GM12878 (cell line): Measurements from ENCODE around the gene KCNRG. TPM values are rescaled to one million over a fixed set of nuclear protein-coding genes. Genes with fewer than 3 reads are reported as not detected.

Experiments used
- ATAC-seq: fragments of 200-7000 bp; cut with Tn5 transposase; 3 replicates; pipeline ENCODE4 v1.9.1; 2020; ENCODE audit warnings: mild to moderate bottlenecking, moderate library complexity
- BruUV-seq: library from RNA; stranded (reverse); fragments of 400-500 nt; replicated peaks from 2 replicates; lab custom pipeline; 2021; lab: Mats Ljungman, UMichigan
- CTCF ChIA-PET: fragments of 300-600 bp; sonication (Branson Sonifier 250); formaldehyde crosslinking; extraction: SDS; loops from one replicate; lab custom pipeline; 2021; ENCODE audit warnings: inconsistent platforms; lab: Yijun Ruan, JAX
- POLR2A ChIA-PET: fragments of 350-600 bp; formaldehyde crosslinking; extraction: SDS; loops from one replicate; lab custom pipeline; 2021; ENCODE audit warnings: inconsistent platforms; lab: Charles Lee
- RAD21 ChIA-PET: fragments of 300-600 bp; sonication (Branson Sonifier 250); formaldehyde crosslinking; loops from one replicate; lab custom pipeline; 2023; ENCODE audit warnings: antibody characterized with exemption; ENCODE audit not compliant: unreplicated experiment; lab: Charles Lee
- SMC1A ChIA-PET: fragments of 300-600 bp; sonication (Branson Sonifier 250); formaldehyde crosslinking; loops from one replicate; lab custom pipeline; 2023; ENCODE audit not compliant: unreplicated experiment, uncharacterized antibody; lab: Charles Lee
- DNase-seq: peaks from one replicate; pipeline ENCODE4 v3.0.0-alpha.2; 2011; ENCODE audit warnings: low read depth, low spot score
- FAIRE-seq: peaks from 3 replicates; lab custom pipeline; 2011; peaks lifted over from hg19 to GRCh38; lab: Jason Lieb, UNC
- H2AFZ ChIP-seq: 2 replicates; pipeline ENCODE4 v1.6.0; 2011; ENCODE audit warnings: low read depth, low read length, control low read depth; ENCODE audit not compliant: control insufficient read depth
- H3K27ac ChIP-seq: 2 replicates; pipeline ENCODE4 v1.5.1; 2011; ENCODE audit warnings: control low read depth; ENCODE audit not compliant: control insufficient read depth, insufficient read depth
- H3K27me3 ChIP-seq, 2 experiments: replicated peaks in 1 of 2; 2 replicates each; pipeline versions ENCODE4 v1.6.0 to v1.6.1; 2011; ENCODE audit warnings: low read length in 1 of 2; ENCODE audit not compliant: control insufficient read depth in 2 of 2, insufficient read depth in 2 of 2
- H3K36me3 ChIP-seq, 2 experiments: 2 replicates each; pipeline ENCODE4 v1.5.1; 2011; ENCODE audit warnings: low read length in 1 of 2; ENCODE audit not compliant: control insufficient read depth in 2 of 2, insufficient read depth in 2 of 2
- H3K4me1 ChIP-seq: 2 replicates; pipeline ENCODE4 v1.6.1; 2011; ENCODE audit warnings: mild to moderate bottlenecking, low read length, moderate library complexity, mixed read lengths; ENCODE audit not compliant: control insufficient read depth, insufficient read depth
- H3K4me2 ChIP-seq: 2 replicates; pipeline ENCODE4 v1.6.0; 2011; ENCODE audit warnings: control low read depth; ENCODE audit not compliant: control insufficient read depth, insufficient read depth
- H3K4me3 ChIP-seq: fragments of 200-600 bp; sonication (generic); 2 replicates; pipeline ENCODE4 v1.5.1; 2016
- H3K79me2 ChIP-seq: 2 replicates; pipeline ENCODE4 v1.6.0; 2011; ENCODE audit warnings: low read length; ENCODE audit not compliant: control insufficient read depth, insufficient read depth
- H3K9ac ChIP-seq: 2 replicates; pipeline ENCODE4 v1.8.0; 2011; ENCODE audit warnings: low read length, control low read depth, mixed read lengths; ENCODE audit not compliant: control insufficient read depth, insufficient read depth
- H3K9me3 ChIP-seq: replicated peaks from 3 replicates; pipeline ENCODE4 v1.5.1; 2011; ENCODE audit warnings: mild to moderate bottlenecking, low read length; ENCODE audit not compliant: control insufficient read depth, insufficient read depth
- H4K20me1 ChIP-seq: 2 replicates; pipeline ENCODE4 v1.6.0; 2011; ENCODE audit not compliant: control insufficient read depth, insufficient read depth
- BHLHE40 ChIP-seq, 2 experiments: fragments of 450-650 bp in 1 of 2; IDR thresholded peaks; 2 replicates each; pipeline ENCODE4 v1.6.1; 2011 to 2017; ENCODE audit warnings: low read depth in 2 of 2, borderline replicate concordance in 1 of 2, improper control_type of control experiment in 1 of 2, low read length in 1 of 2, mild to moderate bottlenecking in 1 of 2
- CHD4 ChIP-seq: fragments of 200-600 bp; sonication (generic); IDR thresholded peaks from 2 replicates; pipeline ENCODE4 v1.6.1; 2016; ENCODE audit warnings: mild to moderate bottlenecking
- SREBF1 ChIP-seq: IDR thresholded peaks from 2 replicates; pipeline ENCODE4 v1.6.1; 2012; ENCODE audit warnings: mild to moderate bottlenecking, low read length
- WGBS: methylation state at CpG from one replicate; pipeline ENCODE4 v1.1.6; 2016; ENCODE audit warnings: low lambda C conversion rate; ENCODE audit not compliant: insufficient replicate concordance, insufficient coverage; ENCODE audit errors: missing lambda C conversion rate; 5-methylcytosine and 5-hydroxymethylcytosine counted together
- in situ Hi-C: fragments of 300-500 bp; cut with MboI; formaldehyde crosslinking; loops from 9 replicates; pipeline ENCODE4 v1.14.3; 2018; ENCODE audit warnings: mixed read lengths
- intact Hi-C: fragments of 100-400 bp; cut with micrococcal nuclease; formaldehyde crosslinking; loops from one replicate; pipeline ENCODE4 v1.14.2; 2022; ENCODE audit not compliant: unreplicated experiment
- polyA plus RNA-seq, 11 experiments: library from polyadenylated mRNA; depleted of rRNA in 4 of 11; unstranded in 6 of 11; stranded (reverse) in 5 of 11; fragments of >200 nt; fragmentation: Nextera tagmentation in 4 of 11; fragmentation: Illumina TruSeq in 1 of 11; extraction: Ambion mirVana in 4 of 11; extraction: Trizol in 1 of 11; gene quantifications; 1 replicate in 1 of 11; 2 replicates in 10 of 11; pipeline versions ENCODE4 v1.2.1 to v1.2.3, GENCODE V29; 2011 to 2016; ENCODE audit warnings: inconsistent platforms in 2 of 11, missing spikeins in 2 of 11, low read depth in 1 of 11
- total RNA-seq, 4 experiments: library from RNA; depleted of rRNA in 3 of 4; stranded (reverse); fragments of >200 nt in 3 of 4; fragmentation: Illumina TruSeq in 1 of 4; extraction: Trizol in 1 of 4; gene quantifications; 2 replicates each; pipeline versions ENCODE4 v1.2.1 to v1.2.3, GENCODE V29; 2013 to 2021

KCNRG gene
- total and polyA plus RNA-seq, 10 of the 15 experiments (the other 5 are each of a cell fraction or from before 2014, with no cell fraction given), result 0.37 to 1.5 (median 0.58) TPM

DNA sequence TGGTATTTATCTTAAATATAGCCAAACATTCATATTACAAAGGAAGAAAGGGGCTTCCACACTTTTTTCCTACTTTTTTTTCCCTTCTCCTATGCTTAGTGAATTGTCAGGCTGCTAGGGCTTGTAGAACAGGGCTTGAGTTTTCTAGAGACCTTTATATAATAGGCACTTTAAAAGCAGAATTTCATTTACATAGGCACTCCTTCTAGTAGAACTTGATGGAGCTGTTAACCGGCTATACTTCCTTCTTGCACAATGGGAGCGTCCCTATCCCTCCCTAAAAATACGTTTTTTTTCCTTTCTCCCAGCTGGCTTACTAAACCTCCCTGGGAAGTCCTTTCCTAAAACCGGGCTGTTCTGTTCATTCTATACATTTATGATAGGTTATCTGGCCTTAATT, 17.3 kb upstream of the KCNRG start:
- CTCF ChIA-PET, result interaction anchor here (0.6 to 6.4 kb wide), 29 partner anchors 9 to 1073 kb away, joined by 3 to 159 read pairs (median 5); partner anchors contain the start of genes KCNRG and SPRYD7
- SMC1A ChIA-PET, result interaction anchor here (0.8 to 3.8 kb wide), 25 partner anchors 9 to 1077 kb away, joined by 3 to 38 read pairs (median 5); partner anchors contain the start of gene SPRYD7
- peak overlapping the region; percentile 96; the same call in 1 of the 2 replicates for H3K27ac ChIP-seq
- RAD21 ChIA-PET, result interaction anchor here (0.6 to 6.5 kb wide), 33 partner anchors 8 to 917 kb away, joined by 3 to 175 read pairs (median 5); partner anchors contain the start of genes RNASEH2B and SPRYD7
- no peaks in the 10 kb centered on the region for H4K20me1 ChIP-seq
- no peaks in the 10 kb centered on the region for H3K27me3 ChIP-seq
- intact Hi-C loops, result loop anchor here (1.0 to 5.0 kb wide), 6 partner anchors 61 to 914 kb away; partner anchors contain the start of gene SPRYD7
- BruUV-seq, result no TSS peak
- TF ChIP-seq CHD4 (no peak), BHLHE40 (IDR thresholded peaks at IDR 0.05; ENCODE audit: borderline replicate concordance in 1 of 2, low read depth in 2 of 2, low read length in 1 of 2) (no peak), SREBF1 (no peak)
- POLR2A ChIA-PET, result interaction anchor here (1.0 to 4.3 kb wide), 9 partner anchors 25 to 917 kb away, joined by 4 to 80 read pairs (median 5); partner anchors contain the start of gene SPRYD7
- FAIRE-seq, result no peak
- peak overlapping the region; percentile 90 for H3K4me2 ChIP-seq
- DNase-seq, result no peak
- ATAC-seq, result no peak
- peak overlapping the region; percentile 96 for H3K9ac ChIP-seq
- H3K9me3 ChIP-seq, result no peaks in the 10 kb centered on the region
- H3K79me2 ChIP-seq, result peaks cover 38% of the 10 kb centered on the region
- peaks cover 0 to 9% of the 10 kb centered on the region in 2 experiments; a peak in 1 of 4 replicates for H3K36me3 ChIP-seq
- H2AFZ ChIP-seq, result no peak overlapping the region
- WGBS, result 3% methylated on average over 4 of the region's 4 CpGs
- peaks cover 12% of the 10 kb centered on the region for H3K4me1 ChIP-seq
- in situ Hi-C loops, result loop anchor here (5.0 kb wide), 1 partner anchor 909 kb away; the partner anchor contains the start of gene RNASEH2B
- H3K4me3 ChIP-seq, result peak overlapping the region; percentile 66
